HEK293T (cell line): Measurements from ENCODE around the gene FBXL19.
A peak's percentile ranks its signal among the peaks of the same experiment; 100 is the strongest.

ENCODE experiments used
- CTCF ChIA-PET: fragments of 350-600 bp; formaldehyde crosslinking; extraction: SDS; loops from one replicate; lab custom pipeline; 2021; ENCODE audit warnings: antibody characterized with exemption, inconsistent platforms; lab: Yijun Ruan, JAX
- POLR2A ChIA-PET: fragments of 350-600 bp; formaldehyde crosslinking; extraction: SDS; loops from one replicate; lab custom pipeline; 2020; ENCODE audit warnings: antibody characterized with exemption, inconsistent platforms; lab: Yijun Ruan, JAX
- DNase-seq: peaks from one replicate; pipeline ENCODE4 v3.0.0; 2012; ENCODE audit warnings: mixed read lengths; ENCODE audit errors: extremely low spot score
- ARNT ChIP-seq: fragments of 450-650 bp; IDR thresholded peaks from 2 replicates; pipeline ENCODE4 v1.6.1; 2017; ENCODE audit warnings: mild to moderate bottlenecking
- BHLHE40 ChIP-seq: fragments of 450-650 bp; IDR thresholded peaks from 2 replicates; pipeline ENCODE4 v1.6.1; 2016; ENCODE audit warnings: mild to moderate bottlenecking, moderate library complexity, borderline replicate concordance
- CTBP1 ChIP-seq: fragments of 450-650 bp; IDR thresholded peaks from 2 replicates; pipeline ENCODE4 v1.6.1; 2016; ENCODE audit warnings: borderline replicate concordance
- ELF4 ChIP-seq: fragments of 450-650 bp; IDR thresholded peaks from 2 replicates; pipeline ENCODE4 v1.6.1; 2017; ENCODE audit warnings: antibody characterized with exemption
- FOXA1 ChIP-seq: fragments of 450-650 bp; IDR thresholded peaks from 2 replicates; pipeline ENCODE4 v1.6.1; 2016; ENCODE audit warnings: mild to moderate bottlenecking
- FOXK2 ChIP-seq: fragments of 450-650 bp; IDR thresholded peaks from 2 replicates; pipeline ENCODE4 v1.6.1; 2016; ENCODE audit warnings: mild to moderate bottlenecking
- FOXM1 ChIP-seq: fragments of 450-650 bp; IDR thresholded peaks from 2 replicates; pipeline ENCODE4 v1.6.1; 2017; ENCODE audit warnings: mild to moderate bottlenecking, borderline replicate concordance
- HDGF ChIP-seq: fragments of 450-650 bp; IDR thresholded peaks from 2 replicates; pipeline ENCODE4 v1.6.1; 2017; ENCODE audit warnings: antibody characterized with exemption, borderline replicate concordance
- L3MBTL2 ChIP-seq: fragments of 450-650 bp; conservative IDR thresholded peaks from 2 replicates; pipeline ENCODE4 v1.6.1; 2016; ENCODE audit warnings: mild to moderate bottlenecking
- LEF1 ChIP-seq: fragments of 450-650 bp; IDR thresholded peaks from 2 replicates; pipeline ENCODE4 v1.6.1; 2017; ENCODE audit warnings: mild to moderate bottlenecking, borderline replicate concordance
- NFRKB ChIP-seq: fragments of 450-650 bp; IDR thresholded peaks from 2 replicates; pipeline ENCODE4 v1.6.1; 2016; ENCODE audit warnings: mild to moderate bottlenecking, moderate library complexity
- SP1 ChIP-seq: fragments of 450-650 bp; IDR thresholded peaks from 2 replicates; pipeline ENCODE4 v1.6.1; 2017
- SUZ12 ChIP-seq: fragments of 450-650 bp; IDR thresholded peaks from 2 replicates; pipeline ENCODE4 v1.6.1; 2016; ENCODE audit warnings: mild to moderate bottlenecking
- TARDBP ChIP-seq: fragments of 450-650 bp; IDR thresholded peaks from 2 replicates; pipeline ENCODE4 v1.6.1; 2016
- ZNF384 ChIP-seq: fragments of 450-650 bp; IDR thresholded peaks from 2 replicates; pipeline ENCODE4 v1.6.1; 2016
- TF ChIP-seq, protein P1 (sequence below): fragments of 450-650 bp; IDR thresholded peaks from 2 replicates; pipeline ENCODE4 v1.6.1; 2016

The FBXL19 gene

DNA sequence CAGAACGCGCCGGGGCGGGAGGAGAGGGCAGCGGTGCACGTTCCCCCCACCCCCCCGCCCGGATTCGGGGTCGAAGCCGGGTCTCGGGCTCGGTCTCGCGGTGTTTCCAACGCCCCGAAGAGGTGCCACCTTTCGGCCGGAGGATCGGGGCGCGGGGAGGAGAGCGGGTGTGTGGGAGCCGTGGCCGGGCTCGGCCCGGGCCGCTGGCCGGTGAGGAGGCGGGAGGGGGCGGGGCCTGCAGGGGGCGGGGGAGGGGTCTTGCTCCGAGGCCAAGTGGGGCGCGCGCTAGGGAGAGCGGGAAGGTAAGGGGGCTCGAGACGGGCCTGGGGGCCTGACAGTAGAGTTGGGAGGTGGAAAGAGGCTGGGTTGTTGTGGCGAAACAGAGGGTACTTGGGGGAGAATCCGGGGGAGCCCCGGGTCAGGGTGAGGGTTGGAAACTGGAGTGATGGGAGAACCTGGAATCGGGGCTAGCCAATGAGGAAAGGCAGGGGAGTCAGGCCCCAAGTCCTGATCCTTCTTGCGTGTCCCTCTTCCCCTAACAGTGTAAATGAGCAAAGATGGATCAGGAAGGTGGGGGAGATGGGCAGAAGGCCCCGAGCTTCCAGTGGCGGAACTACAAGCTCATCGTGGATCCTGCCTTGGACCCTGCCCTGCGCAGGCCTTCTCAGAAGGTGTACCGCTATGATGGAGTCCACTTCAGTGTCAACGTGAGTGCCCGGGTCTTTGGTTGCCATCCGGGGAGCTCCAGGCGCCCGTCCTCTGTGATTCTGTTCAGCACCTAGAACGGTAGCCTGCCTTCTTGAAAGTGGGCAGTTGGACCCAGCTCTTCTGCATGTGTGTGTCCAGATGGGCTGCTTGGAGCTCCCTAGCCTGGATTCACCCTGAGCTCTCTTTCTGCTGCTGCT is 35.1 kb downstream of the FBXL19 start:
- peak; percentile 83 for DNase-seq
- ChIA-PET POLR2A (interaction anchor here (0.7 to 2.2 kb wide), 7 partner anchors 8 to 221 kb away, joined by 3 to 8 read pairs (median 3); partner anchors contain the start of genes FUS and KAT8), CTCF (interaction anchor here (0.8 to 1.0 kb wide), 3 partner anchors 16 to 24 kb away, joined by 3 to 5 read pairs (median 3); no protein-coding TSS in a partner anchor)
- no peak for TF ChIP-seq FOXM1
- no peak for TF ChIP-seq ARNT
- TF ChIP-seq CTBP1 = no peak
- no peak for TF ChIP-seq LEF1
- no peak for TF ChIP-seq ZNF384
- TF ChIP-seq SP1 = no peak
- TF ChIP-seq HDGF = no peak
- TF ChIP-seq SUZ12 = no peak
- TF ChIP-seq ELF4 = no peak
- TF ChIP-seq FOXA1 = no peak
- no peak for TF ChIP-seq FOXK2
- no peak for TF ChIP-seq BHLHE40
- no peak for TF ChIP-seq NFRKB
- TF ChIP-seq, protein P1, sequence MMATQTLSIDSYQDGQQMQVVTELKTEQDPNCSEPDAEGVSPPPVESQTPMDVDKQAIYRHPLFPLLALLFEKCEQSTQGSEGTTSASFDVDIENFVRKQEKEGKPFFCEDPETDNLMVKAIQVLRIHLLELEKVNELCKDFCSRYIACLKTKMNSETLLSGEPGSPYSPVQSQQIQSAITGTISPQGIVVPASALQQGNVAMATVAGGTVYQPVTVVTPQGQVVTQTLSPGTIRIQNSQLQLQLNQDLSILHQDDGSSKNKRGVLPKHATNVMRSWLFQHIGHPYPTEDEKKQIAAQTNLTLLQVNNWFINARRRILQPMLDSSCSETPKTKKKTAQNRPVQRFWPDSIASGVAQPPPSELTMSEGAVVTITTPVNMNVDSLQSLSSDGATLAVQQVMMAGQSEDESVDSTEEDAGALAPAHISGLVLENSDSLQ = no peak
- TF ChIP-seq TARDBP = no peak

DNA sequence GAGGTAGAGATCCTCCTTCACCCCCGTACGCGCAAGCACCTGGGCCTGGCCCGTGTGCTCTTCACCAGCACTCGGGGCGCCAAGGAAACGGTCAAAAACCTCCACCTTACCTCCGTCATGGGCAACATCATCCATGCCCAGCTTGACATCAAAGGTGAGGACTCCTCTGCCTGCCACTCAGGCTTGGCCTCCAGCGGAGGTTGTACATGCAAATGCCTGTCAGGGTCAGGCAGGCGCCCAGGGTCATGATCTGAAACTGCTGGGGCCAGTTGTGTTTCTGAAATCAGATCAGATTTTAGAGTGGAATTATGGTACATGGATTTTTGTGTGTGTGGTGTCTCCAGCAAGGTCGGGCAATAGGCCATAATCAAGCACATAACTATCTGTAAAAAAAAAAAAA is 38.0 kb downstream of the FBXL19 start:
- POLR2A ChIA-PET = no interaction called here
- TF ChIP-seq L3MBTL2 (no peak), FOXK2 (no peak), SUZ12 (no peak), FOXA1 (no peak), NFRKB (no peak), LEF1 (no peak), ELF4 (no peak), ARNT (no peak), CTBP1 (no peak), ZNF384 (no peak), SP1 (no peak), FOXM1 (no peak), BHLHE40 (no peak), TARDBP (no peak), HDGF (no peak)
- TF ChIP-seq, protein P1 = no peak
- DNase-seq = no peak
- CTCF ChIA-PET = no interaction called here

DNA sequence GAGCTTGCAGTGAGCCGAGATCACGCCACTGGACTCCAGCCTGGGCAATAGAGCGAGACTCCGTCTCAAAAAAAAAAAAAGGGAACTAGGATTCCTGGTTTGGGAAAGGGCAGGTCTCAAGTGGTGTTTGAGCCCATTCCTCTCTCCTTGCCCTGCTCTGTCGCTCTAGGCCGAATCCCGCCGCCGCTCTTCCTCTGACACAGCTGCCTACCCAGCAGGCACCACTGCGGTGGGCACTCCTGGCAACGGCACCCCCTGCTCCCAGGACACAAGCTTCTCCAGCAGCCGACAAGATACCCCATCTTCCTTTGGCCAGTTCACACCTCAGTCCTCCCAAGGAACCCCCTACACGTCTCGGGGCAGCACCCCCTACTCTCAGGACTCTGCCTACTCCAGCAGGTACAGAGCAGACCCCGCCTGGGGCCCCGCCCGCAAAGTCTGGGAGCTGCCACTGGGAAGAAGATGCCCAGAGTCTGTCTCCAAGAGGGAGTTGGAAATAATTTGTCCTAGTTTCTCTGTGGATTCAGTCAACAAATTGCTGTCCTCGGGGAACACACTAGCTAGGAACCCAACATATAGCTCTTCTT is 40.6 kb downstream of the FBXL19 start:
- no peak for DNase-seq
- ChIA-PET POLR2A (interaction anchor here (0.9 to 1.0 kb wide), 2 partner anchors 19 to 26 kb away, joined by 3 read pairs; no protein-coding TSS in a partner anchor), CTCF (interaction anchor here (0.9 to 1.8 kb wide), 2 partner anchors 10 to 20 kb away, joined by 3 to 5 read pairs; partner anchors contain the start of gene HSD3B7)
- TF ChIP-seq ELF4 = no peak
- no peak for TF ChIP-seq FOXA1
- no peak for TF ChIP-seq NFRKB
- TF ChIP-seq, protein P1 = no peak
- no peak for TF ChIP-seq L3MBTL2
- no peak for TF ChIP-seq TARDBP
- no peak for TF ChIP-seq ZNF384
- no peak for TF ChIP-seq FOXM1
- no peak for TF ChIP-seq CTBP1
- TF ChIP-seq SP1 = no peak
- no peak for TF ChIP-seq BHLHE40
- TF ChIP-seq SUZ12 = no peak
- TF ChIP-seq ARNT = no peak
- TF ChIP-seq FOXK2 = no peak

DNA sequence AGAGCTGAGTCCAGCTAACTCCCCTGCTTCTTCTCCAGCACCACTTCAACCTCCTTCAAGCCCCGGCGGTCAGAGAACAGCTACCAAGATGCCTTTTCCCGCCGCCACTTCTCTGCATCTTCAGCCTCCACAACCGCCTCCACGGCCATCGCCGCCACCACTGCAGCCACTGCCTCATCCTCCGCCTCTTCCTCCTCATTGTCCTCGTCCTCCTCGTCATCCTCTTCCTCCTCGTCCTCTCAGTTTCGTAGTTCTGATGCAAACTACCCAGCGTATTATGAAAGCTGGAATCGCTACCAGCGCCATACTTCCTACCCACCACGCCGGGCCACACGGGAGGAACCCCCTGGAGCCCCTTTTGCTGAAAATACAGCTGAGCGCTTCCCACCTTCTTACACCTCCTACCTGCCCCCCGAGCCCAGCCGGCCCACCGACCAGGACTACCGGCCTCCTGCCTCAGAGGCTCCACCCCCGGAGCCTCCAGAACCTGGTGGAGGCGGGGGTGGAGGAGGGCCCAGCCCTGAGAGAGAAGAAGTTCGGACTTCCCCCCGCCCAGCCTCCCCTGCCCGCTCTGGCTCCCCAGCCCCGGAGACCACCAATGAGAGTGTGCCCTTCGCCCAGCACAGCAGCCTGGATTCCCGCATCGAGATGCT is 41.3 kb downstream of the FBXL19 start:
- no peak for DNase-seq
- TF ChIP-seq FOXK2 (no peak), FOXM1 (no peak), BHLHE40 (no peak), TARDBP (no peak), SUZ12 (no peak), CTBP1 (no peak), L3MBTL2 (no peak), NFRKB (no peak), SP1 (no peak), FOXA1 (no peak), ZNF384 (no peak), ARNT (no peak), HDGF (no peak), ELF4 (no peak)
- TF ChIP-seq, protein P1 = no peak
- ChIA-PET CTCF (interaction anchor here (0.9 to 1.8 kb wide), 2 partner anchors 11 to 20 kb away, joined by 3 to 5 read pairs; partner anchors contain the start of gene HSD3B7), POLR2A (interaction anchor here (0.9 to 1.0 kb wide), 2 partner anchors 18 to 27 kb away, joined by 3 read pairs; no protein-coding TSS in a partner anchor)
